ENCODE data around the gene SNRPB. TPM values are rescaled to one million over a fixed set of nuclear protein-coding genes. Genes with fewer than 3 reads are reported as not detected.

The SNRPB gene
- total and polyA plus RNA-seq, 2 experiments from 2014 or later, result 784 to 785 TPM

- peak overlapping the region; percentile 53; the same call in 1 of the 2 replicates for H3K27ac Mint-ChIP-seq
- ATAC-seq, result no peak
- peak overlapping the region; percentile 100 for H3K4me3 ChIP-seq
- peaks cover 65% of the 10 kb centered on the region for H3K79me2 ChIP-seq (replicated peaks; ENCODE audit: insufficient read depth)
- no peak overlapping the region for H2AFZ ChIP-seq
- no peak overlapping the region for H3K27ac ChIP-seq (ENCODE audit: low read depth)
- peak overlapping the region; percentile 83 for H3K4me2 ChIP-seq
- peaks cover 57% of the 10 kb centered on the region for H4K20me1 ChIP-seq (replicated peaks; ENCODE audit: insufficient read depth)
- peaks cover 69% of the 10 kb centered on the region for H3K36me3 Mint-ChIP-seq (ENCODE audit: low read depth)
- no peaks in the 10 kb centered on the region for H3K9me2 ChIP-seq (ENCODE audit: insufficient read depth)
- peaks cover 4% of the 10 kb centered on the region; the same call in 1 of the 2 replicates for H3K4me1 ChIP-seq (ENCODE audit: insufficient read depth)
- no peaks in the 10 kb centered on the region for H3K9me3 Mint-ChIP-seq
- peak overlapping the region; percentile 100 for H3K4me3 Mint-ChIP-seq
- H3K4me1 Mint-ChIP-seq, result peaks cover 24% of the 10 kb centered on the region
- peaks cover 17% of the 10 kb centered on the region for H3K27me3 Mint-ChIP-seq (ENCODE audit: insufficient read depth, low read depth, poor library complexity)
- no peak for DNase-seq (ENCODE audit: low spot score)
- no peak for TF ChIP-seq ZNF462 (CRISPR knock-in tag; IDR thresholded peaks at IDR 0.05)
- TF ChIP-seq NANOG (IDR thresholded peaks at IDR 0.05; ENCODE audit: borderline replicate concordance), result no peak
- TF ChIP-seq CREB1 (CRISPR knock-in tag; IDR thresholded peaks at IDR 0.05; ENCODE audit: low read depth), result no peak
- no peak for TF ChIP-seq ZNF331 (CRISPR knock-in tag; IDR thresholded peaks at IDR 0.05; ENCODE audit: low read depth)
- TF ChIP-seq ETS1 (IDR thresholded peaks at IDR 0.05), result no peak
- peaks cover 5% of the 10 kb centered on the region; the same call in 1 of the 2 replicates for H3F3A ChIP-seq (replicated peaks; ENCODE audit: low read depth)
- no peaks in the 10 kb centered on the region for H3K27me3 ChIP-seq (ENCODE audit: insufficient read depth)
- H3K36me3 ChIP-seq (ENCODE audit: insufficient read depth), result peaks cover 45% of the 10 kb centered on the region
Measured at GRCh38 chr20:2468581-2469407, 1.8 kb downstream of the SNRPB start.
